Stimulated activated CD4-positive, alpha-beta T cell treated with anti-CD3 and anti-CD28 coated beads, Interleukin-4, amount 100 ng/mL, for 24 hours (primary cell): ENCODE results near the gene RNU7-1.

Experiments used
- DNase-seq: peaks from one replicate; pipeline ENCODE4 v3.0.0-alpha.2; 2020

The RNU7-1 gene

GRCh38 chr12:6954316-6955107 lies 10.9 kb downstream of the RNU7-1 start:
- DNase-seq, result no peak

- no peak for DNase-seq
Observed at GRCh38 chr12:6955108-6956020, 11.7 kb downstream of the RNU7-1 start.

GRCh38 chr12:6956021-6956727 lies 12.6 kb downstream of the RNU7-1 start:
- DNase-seq, result no peak

- no peak for DNase-seq
Observed at GRCh38 chr12:6957151-6957701, 13.6 kb downstream of the RNU7-1 start.

GRCh38 chr12:6957741-6958608 lies 14.4 kb downstream of the RNU7-1 start:
- DNase-seq, result no peak

- DNase-seq, result no peak
Observed at GRCh38 chr12:6958609-6959057, 15.0 kb downstream of the RNU7-1 start.

GRCh38 chr12:6959058-6959804 lies 15.6 kb downstream of the RNU7-1 start:
- peak; percentile 76 for DNase-seq

- no peak for DNase-seq
Observed at GRCh38 chr12:6959805-6960592, 16.4 kb downstream of the RNU7-1 start.

GRCh38 chr12:6960593-6961277 lies 17.1 kb downstream of the RNU7-1 start:
- no peak for DNase-seq

GRCh38 chr12:6961278-6961694 lies 17.7 kb downstream of the RNU7-1 start:
- peak; percentile 95 for DNase-seq

GRCh38 chr12:6961695-6962284 lies 18.2 kb downstream of the RNU7-1 start:
- DNase-seq, result peak; percentile 70

- DNase-seq, result no peak
Observed at GRCh38 chr12:6962285-6963015, 18.8 kb downstream of the RNU7-1 start.

GRCh38 chr12:6963016-6963731 lies 19.6 kb downstream of the RNU7-1 start:
- no peak for DNase-seq

- DNase-seq, result peak; percentile 16
Observed at GRCh38 chr12:6963791-6964413, 20.3 kb downstream of the RNU7-1 start.

GRCh38 chr12:6964605-6965025 lies 21.0 kb downstream of the RNU7-1 start:
- peak; percentile 3 for DNase-seq

- peak; percentile 91 for DNase-seq
Observed at GRCh38 chr12:6965026-6965661, 21.5 kb downstream of the RNU7-1 start.

- no peak for DNase-seq
Observed at GRCh38 chr12:6965714-6966113, 22.1 kb downstream of the RNU7-1 start.
